Endothelial cell of umbilical vein (primary cell): ENCODE data around the gene NEMP1. TPM values are rescaled to one million over a fixed set of nuclear protein-coding genes. Genes with fewer than 3 reads are reported as not detected.

Experiments
- BruUV-seq: library from RNA; stranded (reverse); fragments of 400-500 nt; replicated peaks from 2 replicates; lab custom pipeline; 2021; lab: Mats Ljungman, UMichigan
- CTCF ChIA-PET: fragments of 300-600, 350-600 bp; sonication (Branson Sonifier 250); formaldehyde crosslinking; loops from one replicate; lab custom pipeline; 2021; ENCODE audit warnings: antibody characterized with exemption, inconsistent platforms; lab: Charles Lee
- POLR2A ChIA-PET: fragments of 300-600, 350-600 bp; sonication (Branson Sonifier 250); formaldehyde crosslinking; loops from one replicate; lab custom pipeline; 2021; ENCODE audit warnings: antibody characterized with exemption, inconsistent platforms; lab: Charles Lee
- DNase-seq: peaks from one replicate; pipeline ENCODE4 v3.0.0-alpha.2; 2011; ENCODE audit warnings: low read depth, low spot score
- FAIRE-seq: peaks from 2 replicates; lab custom pipeline; 2011; peaks lifted over from hg19 to GRCh38; lab: Jason Lieb, UNC
- H2AFZ ChIP-seq: 2 replicates; pipeline ENCODE4 v1.6.0; 2012; ENCODE audit warnings: low read depth, low read length, control low read depth, inconsistent platforms
- H3K27ac ChIP-seq: 2 replicates; pipeline ENCODE4 v1.5.1; 2011; ENCODE audit warnings: low read depth, mild to moderate bottlenecking, control low read depth, low read length, moderate library complexity; ENCODE audit not compliant: insufficient read depth
- H3K27me3 ChIP-seq, 2 experiments: 2 replicates each; pipeline versions ENCODE4 v1.6.0 to v1.6.1; 2011; ENCODE audit warnings: low read length in 2 of 2, mixed read lengths in 1 of 2; ENCODE audit not compliant: control insufficient read depth in 2 of 2, insufficient read depth in 2 of 2
- H3K36me3 ChIP-seq, 2 experiments: 2 replicates in 1 of 2; 3 replicates in 1 of 2; pipeline ENCODE4 v1.5.1; 2011; ENCODE audit warnings: low read length in 2 of 2, mild to moderate bottlenecking in 1 of 2, moderate library complexity in 1 of 2; ENCODE audit not compliant: control insufficient read depth in 2 of 2, insufficient read depth in 2 of 2; ENCODE audit errors: extremely low read depth in 1 of 2
- H3K4me1 ChIP-seq: 3 replicates; pipeline ENCODE4 v1.5.1; 2011; ENCODE audit warnings: mild to moderate bottlenecking, low read length; ENCODE audit not compliant: control insufficient read depth, insufficient read depth; ENCODE audit errors: extremely low read depth
- H3K4me2 ChIP-seq: 2 replicates; pipeline ENCODE4 v1.6.1; 2011; ENCODE audit warnings: low read length, control low read depth, mixed read lengths; ENCODE audit not compliant: insufficient read depth
- H3K4me3 ChIP-seq, 3 experiments: fragments of 200-600 bp in 1 of 3; sonication (generic), shearing (Covaris generic) in 1 of 3; replicated peaks in 1 of 3; 2 replicates each; pipeline ENCODE4 v1.5.1; 2011 to 2016; ENCODE audit warnings: control low read depth in 3 of 3, low read length in 3 of 3, mild to moderate bottlenecking in 2 of 3, inconsistent platforms in 1 of 3, low read depth in 1 of 3, moderate library complexity in 1 of 3; ENCODE audit not compliant: insufficient read depth in 1 of 3
- H3K79me2 ChIP-seq: 2 replicates; pipeline ENCODE4 v1.6.0; 2012; ENCODE audit warnings: low read length, inconsistent platforms; ENCODE audit not compliant: control insufficient read depth, insufficient read depth
- H3K9ac ChIP-seq: replicated peaks from 2 replicates; pipeline ENCODE3; 2011; ENCODE audit warnings: low read length, control low read depth; ENCODE audit not compliant: insufficient read depth; ENCODE audit errors: extremely low read depth
- H3K9me1 ChIP-seq: replicated peaks from 3 replicates; pipeline ENCODE4 v1.6.0; 2011; ENCODE audit warnings: mild to moderate bottlenecking, low read length; ENCODE audit not compliant: control insufficient read depth, insufficient read depth; ENCODE audit errors: extremely low read depth
- H3K9me3 ChIP-seq: replicated peaks from 2 replicates; pipeline ENCODE4 v1.5.1; 2012; ENCODE audit warnings: low read length, inconsistent platforms; ENCODE audit not compliant: control insufficient read depth, insufficient read depth
- H4K20me1 ChIP-seq: replicated peaks from 2 replicates; pipeline ENCODE3; 2011; ENCODE audit warnings: mild to moderate bottlenecking, low read length; ENCODE audit not compliant: control insufficient read depth, insufficient read depth; ENCODE audit errors: extremely low read depth
- CTCF ChIP-seq, 2 donors: IDR thresholded peaks; 1 replicate in 1 of 2; 2 replicates in 1 of 2; pipeline ENCODE4 v1.5.1; 2011; ENCODE audit warnings: low read length in 2 of 2, mild to moderate bottlenecking in 2 of 2, moderate library complexity in 2 of 2, control low read depth in 1 of 2, inconsistent platforms in 1 of 2, low read depth in 1 of 2; ENCODE audit not compliant: insufficient read depth in 1 of 2; ENCODE audit errors: extremely low read depth in 1 of 2
- EZH2 ChIP-seq: IDR thresholded peaks from 2 replicates; pipeline ENCODE4 v1.6.1; 2012; ENCODE audit warnings: borderline replicate concordance, low read depth, mild to moderate bottlenecking, moderate library complexity, low read length, inconsistent platforms; ENCODE audit not compliant: severe bottlenecking
- FOS ChIP-seq: IDR thresholded peaks from 2 replicates; pipeline ENCODE4 v1.6.1; 2011; ENCODE audit warnings: mild to moderate bottlenecking, low read length, moderate library complexity, borderline replicate concordance; ENCODE audit not compliant: insufficient read depth
- GATA2 ChIP-seq: IDR thresholded peaks from 2 replicates; pipeline ENCODE4 v1.7.0; 2011; ENCODE audit warnings: low read depth, mild to moderate bottlenecking, moderate library complexity, mixed read lengths, low read length; ENCODE audit not compliant: insufficient read length, insufficient read depth
- JUN ChIP-seq: IDR thresholded peaks from 2 replicates; pipeline ENCODE4 v1.6.1; 2011; ENCODE audit warnings: borderline replicate concordance, low read depth; ENCODE audit not compliant: insufficient read length, insufficient read depth
- MAX ChIP-seq: IDR thresholded peaks from 2 replicates; pipeline ENCODE4 v1.6.1; 2011; ENCODE audit not compliant: insufficient read depth, insufficient read length
- MYC ChIP-seq: IDR thresholded peaks from one replicate; pipeline ENCODE4 v1.6.1; 2011; ENCODE audit warnings: mild to moderate bottlenecking, low read depth, low read length
- POLR2A ChIP-seq: IDR thresholded peaks from 2 replicates; pipeline ENCODE4 v1.6.1; 2012; ENCODE audit warnings: low read depth, mild to moderate bottlenecking, control low read depth, low read length
- POLR2AphosphoS5 ChIP-seq: IDR thresholded peaks from 2 replicates; pipeline ENCODE4 v1.6.1; 2012; ENCODE audit warnings: low read depth, mild to moderate bottlenecking, control low read depth, low read length, moderate library complexity; ENCODE audit not compliant: insufficient read depth
- dilution Hi-C: fragments of 300-500 bp; cut with MboI; formaldehyde crosslinking; loops from one replicate; pipeline ENCODE4 v1.15.0; 2019; ENCODE audit warnings: low sequenced_read_pairs; ENCODE audit not compliant: extremely low pct_ligation_motif_present
- intact Hi-C: fragments of 100-400 bp; cut with micrococcal nuclease; formaldehyde crosslinking; loops from one replicate; pipeline ENCODE4 v1.10.0; 2022
- polyA plus RNA-seq, 4 experiments: library from polyadenylated mRNA; depleted of rRNA in 3 of 4; stranded (reverse) in 3 of 4; unstranded in 1 of 4; fragments of >200 nt; gene quantifications; 2 replicates each; pipeline versions ENCODE4 v1.2.1 to v1.2.3, GENCODE V29; 2011 to 2012; ENCODE audit warnings: missing spikeins in 1 of 4
- total RNA-seq: library from RNA; stranded (reverse); gene quantifications from 2 replicates; pipeline ENCODE4 v1.2.3, GENCODE V29; 2021

The NEMP1 gene
- total and polyA plus RNA-seq, 2 donors (not counting 3 experiments of a cell fraction or from before 2014, with no cell fraction given): 10.8 to 21.5 TPM

GRCh38 chr12:57105011-57105753 lies 26.6 kb upstream of the NEMP1 start:
- Histone ChIP-seq H3K4me3 (no peak overlapping the region), H3K27me3 (no peaks in the 10 kb centered on the region), H3K9me3 (no peaks in the 10 kb centered on the region), H3K27ac (no peak overlapping the region), H3K4me2 (no peak overlapping the region), H4K20me1 (no peaks in the 10 kb centered on the region), H3K4me1 (peaks cover 6% of the 10 kb centered on the region), H3K79me2 (peaks cover 8% of the 10 kb centered on the region), H2AFZ (no peak overlapping the region), H3K36me3 (peaks cover 4 to 32% of the 10 kb centered on the region in 2 experiments), H3K9ac (no peak overlapping the region), H3K9me1 (no peaks in the 10 kb centered on the region)
- dilution Hi-C loops: no loop called here
- ChIA-PET POLR2A (no interaction called here), CTCF (interaction anchor here (1.3 kb wide), 1 partner anchor 36 kb away, joined by 4 read pairs; no protein-coding TSS in a partner anchor)
- DNase-seq: no peak
- TF ChIP-seq POLR2AphosphoS5: no peak
- TF ChIP-seq MYC: no peak
- TF ChIP-seq EZH2: no peak
- no peak for TF ChIP-seq MAX
- TF ChIP-seq GATA2: no peak
- no peak for TF ChIP-seq FOS
- no peak for TF ChIP-seq CTCF (IDR thresholded peaks at IDR 0.05; ENCODE audit: extremely low read depth in 1 of 2, insufficient read depth in 1 of 2, low read depth in 1 of 2, low read length in 2 of 2)
- TF ChIP-seq POLR2A: no peak
- TF ChIP-seq JUN: no peak
- intact Hi-C loops: no loop called here
- no peak for FAIRE-seq
- no TSS peak for BruUV-seq
